A172 (cell line): ENCODE results near the gene RANBP1. TPM values are rescaled to one million over a fixed set of nuclear protein-coding genes. Genes with fewer than 3 reads are reported as not detected.

Experiments
- DNase-seq: peaks from one replicate; pipeline ENCODE4 v3.0.0-alpha.2; 2015; ENCODE audit warnings: low spot score
- total RNA-seq: library from RNA; depleted of rRNA; stranded (reverse); fragments of >200 nt; shearing (Covaris generic); gene quantifications from 2 replicates; pipeline ENCODE4 v1.2.3, GENCODE V29; 2014

Gene RANBP1
- total RNA-seq, 1 experiment from 2014 or later = 525 TPM

DNA sequence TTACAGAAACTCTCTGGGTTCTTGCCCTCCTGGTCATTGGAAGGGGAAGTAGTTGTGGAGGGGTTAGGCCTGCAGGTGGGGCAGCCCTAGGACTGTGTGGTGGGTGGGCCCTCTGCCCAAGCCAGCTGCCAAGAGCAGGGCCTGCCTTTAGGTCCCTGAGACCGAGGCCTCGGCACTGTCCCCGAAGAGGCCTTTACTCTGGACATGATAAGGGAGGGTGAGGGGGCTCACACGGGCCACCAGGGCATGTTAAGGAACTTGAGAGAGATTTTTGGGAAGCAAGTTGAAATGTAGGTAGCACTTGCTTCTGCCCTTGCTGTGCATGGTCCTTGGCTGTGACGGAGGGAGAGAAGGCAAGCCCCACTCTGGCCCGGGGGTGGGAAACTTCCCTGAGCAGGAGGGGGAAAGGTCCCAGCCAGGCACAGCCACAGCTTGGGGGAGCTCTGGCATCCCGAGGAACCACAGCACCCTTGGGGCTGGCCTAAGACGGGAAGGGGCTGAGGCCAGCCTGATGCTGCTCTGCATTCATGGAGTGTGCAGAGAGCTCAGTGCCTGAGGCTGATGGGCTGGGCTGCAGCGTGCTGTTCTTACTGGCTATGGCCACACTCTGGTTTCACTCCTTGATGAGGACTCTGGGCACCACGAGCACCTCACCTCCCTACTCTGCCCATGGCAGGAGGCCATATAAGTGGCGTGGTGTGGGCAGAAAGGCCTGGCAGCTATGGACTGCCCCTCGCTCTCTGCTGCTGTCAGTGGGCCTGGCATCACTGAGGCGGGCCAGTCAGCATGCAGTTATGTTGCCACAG is 7.8 kb upstream of the RANBP1 start:
- no peak for DNase-seq

DNA sequence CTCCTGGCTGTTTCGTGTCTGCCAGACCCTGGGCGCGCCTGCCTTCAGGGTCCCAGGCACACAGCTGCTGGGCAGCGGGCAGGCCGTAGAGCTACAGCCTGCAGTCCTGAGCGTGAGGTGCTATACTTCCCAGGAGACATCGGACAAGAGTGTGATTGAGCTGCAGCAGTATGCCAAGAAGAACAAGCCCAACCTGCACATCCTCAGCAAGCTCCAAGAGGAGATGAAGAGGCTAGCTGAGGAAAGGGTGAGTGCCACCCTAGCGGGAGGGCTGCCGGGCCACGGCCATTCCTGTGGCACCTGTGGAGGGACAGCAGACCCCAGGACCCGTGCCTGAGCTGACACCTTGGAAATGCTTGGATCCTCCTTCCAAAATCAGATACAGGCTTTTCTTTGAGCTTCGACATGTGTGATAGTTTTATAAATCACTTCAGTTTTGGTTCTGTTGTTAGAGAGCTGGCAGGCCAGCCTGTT is 7.1 kb upstream of the RANBP1 start:
- DNase-seq = no peak

- no peak for DNase-seq
These were observed 6.2 kb upstream of the RANBP1 start for GRCh38 chr22:20109411-20110358.

- no peak for DNase-seq
These were observed 5.4 kb upstream of the RANBP1 start for GRCh38 chr22:20110359-20110985.

- DNase-seq = peak; percentile 10
These were observed 4.7 kb upstream of the RANBP1 start for GRCh38 chr22:20111045-20111688.

DNA sequence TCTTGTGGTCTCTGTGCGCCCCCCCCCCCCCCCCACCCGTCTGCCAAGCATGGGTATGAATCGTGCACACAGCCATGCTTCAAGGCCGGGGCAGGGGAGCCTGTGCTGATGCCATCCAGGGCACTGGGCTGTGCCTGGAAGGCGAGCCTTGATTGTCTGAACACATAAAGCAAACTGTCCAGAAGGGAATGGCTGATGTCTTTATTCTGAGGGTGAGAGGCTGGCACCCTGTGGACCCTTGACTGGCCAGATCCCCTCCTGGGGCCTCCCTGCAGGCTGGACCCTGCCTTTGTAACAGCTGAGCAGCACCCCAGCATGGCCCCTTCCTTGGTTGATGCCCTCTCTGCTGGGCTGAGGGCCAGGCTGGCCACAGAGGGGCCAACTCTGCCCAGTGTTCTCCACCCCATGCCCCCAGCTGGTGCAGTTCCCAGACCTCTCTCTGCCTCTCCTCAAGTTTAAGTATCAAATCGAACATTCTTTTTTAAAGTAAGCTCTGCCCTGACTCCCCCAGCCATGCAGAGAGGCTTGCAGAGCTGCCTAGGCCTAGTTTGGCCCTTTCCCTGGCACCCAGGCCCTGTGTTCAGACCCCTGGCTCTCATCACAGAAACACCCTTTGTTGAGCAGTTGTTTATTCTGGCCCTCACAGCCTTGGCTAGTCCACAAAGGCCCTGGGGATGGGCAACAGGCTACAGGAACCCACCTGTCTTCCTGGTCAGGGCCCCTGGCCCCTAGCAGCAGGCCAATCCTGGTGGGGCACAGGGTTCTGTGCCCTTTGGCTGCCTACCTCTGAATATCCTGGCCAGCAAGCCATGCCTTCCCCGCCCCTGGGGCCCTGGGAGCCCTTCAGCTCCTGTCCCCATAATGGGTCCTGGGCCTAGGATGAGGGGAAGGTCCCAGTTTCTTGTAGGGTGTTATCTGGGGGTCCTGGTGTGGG is 3.9 kb upstream of the RANBP1 start:
- DNase-seq = no peak

- no peak for DNase-seq
These were observed 3.0 kb upstream of the RANBP1 start for GRCh38 chr22:20112623-20113511.

DNA sequence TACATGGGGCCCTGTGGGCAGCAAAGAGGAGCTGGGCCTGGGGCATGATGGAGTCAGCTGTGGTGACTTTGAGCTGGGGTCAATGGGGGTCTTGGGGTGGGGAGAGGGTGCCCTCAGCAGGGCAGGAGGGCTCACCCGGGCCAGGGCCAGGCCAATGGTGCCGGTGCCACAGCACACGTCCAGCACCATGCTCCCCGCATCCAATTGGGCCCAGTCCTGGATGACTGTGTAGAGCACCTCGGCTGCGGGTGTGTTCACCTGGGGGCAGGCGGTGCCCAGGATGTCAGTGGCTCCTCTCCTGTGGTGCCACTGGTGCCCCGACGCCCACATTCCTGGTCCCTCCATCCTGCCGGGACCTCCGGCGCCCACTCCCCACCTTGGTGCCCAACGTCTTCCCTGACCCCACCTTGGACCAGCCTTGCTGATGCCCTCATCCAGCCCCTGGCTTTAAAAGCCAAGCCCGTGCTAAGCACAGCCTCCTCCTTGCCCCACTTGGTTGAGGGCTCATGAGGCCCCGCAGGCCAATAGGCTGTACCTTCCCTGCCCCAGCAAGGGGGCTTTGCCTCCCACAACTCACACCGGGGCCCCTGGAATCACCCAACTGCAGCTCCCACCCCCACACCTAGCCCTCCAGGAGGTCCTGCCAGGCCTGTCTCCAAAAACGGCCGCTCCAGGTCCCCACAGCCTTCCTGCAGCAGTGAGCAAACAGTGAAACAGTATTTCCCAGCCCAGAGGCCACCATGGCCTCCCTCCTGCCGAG is 2.2 kb upstream of the RANBP1 start:
- DNase-seq = no peak

- DNase-seq = no peak
These were observed 1.1 kb upstream of the RANBP1 start for GRCh38 chr22:20114506-20115475.

- no peak for DNase-seq
These were observed 559 bp downstream of the RANBP1 start for GRCh38 chr22:20116376-20116950.

GRCh38 chr22:20116951-20117632 is 1.2 kb downstream of the RANBP1 start, which contains the start of gene TRMT2A:
TSS of gene TRMT2A (minus strand) at chr22:20117226. CDS start at chr22:20116906, 320 bp downstream.
- DNase-seq = peak; percentile 86

DNA sequence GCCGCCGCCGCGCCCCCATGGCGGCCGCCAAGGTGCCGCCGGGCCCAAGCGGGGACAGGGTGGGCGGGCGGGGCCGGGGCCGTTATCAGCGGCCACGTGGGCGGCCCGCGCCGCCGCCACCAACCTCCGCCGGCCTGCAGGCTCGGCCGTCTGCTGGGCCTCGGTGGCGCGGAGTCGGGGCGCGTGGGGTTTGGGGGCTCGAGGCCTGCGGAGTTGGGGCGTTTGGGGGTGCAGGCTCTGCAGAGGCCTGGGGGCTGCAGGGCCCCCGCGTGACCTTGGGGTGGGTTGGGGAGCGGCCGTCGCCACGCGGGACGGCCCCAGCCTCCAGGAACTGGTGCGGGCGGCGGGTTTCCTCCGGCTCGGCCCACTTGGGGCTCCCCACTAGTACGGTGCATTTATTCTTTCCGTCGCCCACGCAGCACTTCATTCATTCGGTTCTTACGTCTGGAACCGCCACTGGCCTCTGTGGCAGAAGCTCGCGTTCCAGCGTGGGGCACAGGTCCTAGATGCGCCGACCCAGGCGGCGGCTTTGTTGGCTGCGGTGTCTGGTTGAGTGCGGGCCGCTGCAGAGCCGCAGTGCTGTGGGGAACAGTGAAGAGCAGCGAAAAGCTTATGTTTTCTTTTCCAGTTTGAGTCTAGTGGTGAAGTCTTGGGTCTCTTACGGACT is 1.9 kb downstream of the RANBP1 start:
- DNase-seq = no peak

GRCh38 chr22:20118300-20119020 is 2.6 kb downstream of the RANBP1 start:
- no peak for DNase-seq

GRCh38 chr22:20121856-20122415 is 6.0 kb downstream of the RANBP1 start:
- no peak for DNase-seq
